H1 (cell line): ENCODE measurements around the gene ZNF3. TPM values are rescaled to one million over a fixed set of nuclear protein-coding genes. Genes with fewer than 3 reads are reported as not detected.
A peak's percentile ranks its signal among the peaks of the same experiment; 100 is the strongest.

Experiments used
- CTCF ChIA-PET: fragments of 300-600 bp; sonication (Branson Sonifier 250); formaldehyde crosslinking; loops from one replicate; lab custom pipeline; 2021; ENCODE audit not compliant: partially characterized antibody; lab: Charles Lee
- POLR2A ChIA-PET: fragments of 300-600 bp; sonication (Branson Sonifier 250); formaldehyde crosslinking; loops from one replicate; lab custom pipeline; 2021; ENCODE audit warnings: inconsistent platforms; ENCODE audit not compliant: partially characterized antibody; lab: Charles Lee
- DNase-seq, 2 experiments: peaks; one replicate each; pipeline versions ENCODE4 v3.0.0 to v3.0.0-alpha.2; 2010 to 2022; ENCODE audit warnings: low spot score in 2 of 2, low read depth in 1 of 2, mixed read lengths in 1 of 2
- FAIRE-seq: peaks from 2 replicates; lab custom pipeline; 2011; peaks lifted over from hg19 to GRCh38; lab: Jason Lieb, UNC
- H2AFZ ChIP-seq: 2 replicates; pipeline ENCODE4 v1.8.1; 2012; ENCODE audit warnings: low read length, inconsistent platforms
- H2AK5ac ChIP-seq: 2 replicates; pipeline ENCODE4 v1.6.1; 2013; ENCODE audit warnings: low read depth, low read length
- H2BK120ac ChIP-seq: replicated peaks from 2 replicates; pipeline ENCODE3; 2013; ENCODE audit warnings: low read depth, low read length, inconsistent platforms
- H2BK12ac ChIP-seq: 2 replicates; pipeline ENCODE4 v1.6.1; 2013; ENCODE audit warnings: low read depth, low read length
- H2BK15ac ChIP-seq: 2 replicates; pipeline ENCODE4 v1.6.1; 2013; ENCODE audit warnings: low read length
- H2BK20ac ChIP-seq: 2 replicates; pipeline ENCODE4 v1.6.1; 2013; ENCODE audit warnings: low read length
- H2BK5ac ChIP-seq: 2 replicates; pipeline ENCODE4 v1.6.1; 2013; ENCODE audit warnings: low read depth, low read length
- H3K14ac ChIP-seq: 2 replicates; pipeline ENCODE4 v1.6.1; 2013; ENCODE audit warnings: inconsistent platforms; ENCODE audit not compliant: insufficient read length
- H3K18ac ChIP-seq: 2 replicates; pipeline ENCODE4 v1.6.1; 2013; ENCODE audit warnings: low read length; ENCODE audit errors: extremely low read depth
- H3K23ac ChIP-seq: 2 replicates; pipeline ENCODE4 v1.6.1; 2013; ENCODE audit warnings: inconsistent platforms; ENCODE audit not compliant: insufficient read length
- H3K23me2 ChIP-seq: 2 replicates; pipeline ENCODE4 v1.6.1; 2013; ENCODE audit warnings: low read depth, low read length
- H3K27ac ChIP-seq: 2 replicates; pipeline ENCODE4 v1.6.1; 2011; ENCODE audit warnings: low read depth, low read length, inconsistent platforms
- H3K27me3 ChIP-seq, 4 experiments: replicated peaks in 1 of 4; 1 replicate in 1 of 4; 2 replicates in 3 of 4; pipeline versions ENCODE4 v1.6.1 to v1.8.1; 2011 to 2013; ENCODE audit warnings: low read length in 3 of 4, mild to moderate bottlenecking in 3 of 4, inconsistent platforms in 2 of 4, mixed read lengths in 2 of 4, moderate library complexity in 1 of 4; ENCODE audit not compliant: control insufficient read depth in 3 of 4, insufficient read depth in 3 of 4; ENCODE audit errors: extremely low read depth in 1 of 4
- H3K36me3 ChIP-seq, 4 experiments: 2 replicates each; pipeline versions ENCODE4 v1.6.1 to v1.8.1; 2011 to 2013; ENCODE audit warnings: mild to moderate bottlenecking in 4 of 4, low read length in 3 of 4, moderate library complexity in 2 of 4, control low read depth in 1 of 4, inconsistent platforms in 1 of 4; ENCODE audit not compliant: insufficient read depth in 4 of 4, control insufficient read depth in 2 of 4
- H3K4ac ChIP-seq: replicated peaks from 2 replicates; pipeline ENCODE3; 2013; ENCODE audit warnings: low read length, low read depth, mixed read lengths, inconsistent platforms; ENCODE audit not compliant: insufficient read length
- H3K4me1 ChIP-seq, 4 experiments: replicated peaks in 1 of 4; 1 replicate in 1 of 4; 2 replicates in 3 of 4; pipeline versions ENCODE4 v1.6.1 to v1.8.1; 2011 to 2013; ENCODE audit warnings: low read length in 3 of 4, inconsistent platforms in 2 of 4, mixed read lengths in 1 of 4; ENCODE audit not compliant: insufficient read depth in 4 of 4, control insufficient read depth in 3 of 4
- H3K4me2 ChIP-seq, 2 experiments: 2 replicates each; pipeline versions ENCODE4 v1.6.1 to v1.8.1; 2011 to 2013; ENCODE audit warnings: low read depth in 2 of 2, low read length in 2 of 2, control low read depth in 1 of 2, inconsistent platforms in 1 of 2, mild to moderate bottlenecking in 1 of 2; ENCODE audit not compliant: insufficient read depth in 1 of 2
- H3K4me3 ChIP-seq, 4 experiments: fragments of 200-600, 300-600 bp in 1 of 4; sonication (generic), shearing (Covaris generic), sonication (Bioruptor Twin) in 1 of 4; 2 replicates each; pipeline versions ENCODE4 v1.5.1 to v1.8.1; 2011 to 2016; ENCODE audit warnings: low read length in 4 of 4, low read depth in 3 of 4, control low read depth in 2 of 4, inconsistent platforms in 2 of 4, mild to moderate bottlenecking in 2 of 4, mixed read lengths in 1 of 4, moderate library complexity in 1 of 4; ENCODE audit not compliant: insufficient read depth in 2 of 4; ENCODE audit errors: extremely low read depth in 1 of 4
- H3K56ac ChIP-seq: replicated peaks from 2 replicates; pipeline ENCODE3; 2013; ENCODE audit warnings: low read depth, mild to moderate bottlenecking, mixed read lengths, low read length, inconsistent platforms; ENCODE audit not compliant: insufficient read length
- H3K79me1 ChIP-seq: 2 replicates; pipeline ENCODE4 v1.6.1; 2013; ENCODE audit warnings: low read depth, low read length, control low read depth
- H3K79me2 ChIP-seq, 2 experiments: 2 replicates each; pipeline versions ENCODE4 v1.6.1 to v1.8.1; 2012 to 2013; ENCODE audit warnings: low read length in 2 of 2, mild to moderate bottlenecking in 2 of 2, inconsistent platforms in 1 of 2; ENCODE audit not compliant: insufficient read depth in 2 of 2, control insufficient read depth in 1 of 2
- H3K9ac ChIP-seq, 4 experiments: replicated peaks in 1 of 4; 1 replicate in 1 of 4; 2 replicates in 3 of 4; pipeline versions ENCODE4 v1.6.1 to v1.8.1; 2011 to 2013; ENCODE audit warnings: low read depth in 3 of 4, low read length in 3 of 4, control low read depth in 2 of 4, mild to moderate bottlenecking in 2 of 4, moderate library complexity in 2 of 4, inconsistent platforms in 1 of 4; ENCODE audit errors: extremely low read depth in 1 of 4
- H3K9me3 ChIP-seq, 2 experiments: 2 replicates each; pipeline versions ENCODE4 v1.6.1 to v1.8.1; 2012 to 2013; ENCODE audit warnings: mild to moderate bottlenecking in 2 of 2, moderate library complexity in 2 of 2, control low read depth in 1 of 2, inconsistent platforms in 1 of 2, low read depth in 1 of 2, low read length in 1 of 2, mixed read lengths in 1 of 2; ENCODE audit not compliant: insufficient read depth in 2 of 2
- H4K20me1 ChIP-seq, 2 experiments: replicated peaks in 1 of 2; 2 replicates each; pipeline versions ENCODE3 to v1.8.1; 2011 to 2013; ENCODE audit warnings: inconsistent platforms in 2 of 2, low read length in 2 of 2, mild to moderate bottlenecking in 1 of 2; ENCODE audit not compliant: insufficient read depth in 2 of 2, control insufficient read depth in 1 of 2
- H4K5ac ChIP-seq: 2 replicates; pipeline ENCODE4 v1.6.1; 2013; ENCODE audit warnings: low read length, low read depth, mixed read lengths, inconsistent platforms; ENCODE audit not compliant: insufficient read length
- H4K8ac ChIP-seq: 2 replicates; pipeline ENCODE4 v1.8.0; 2013; ENCODE audit warnings: mild to moderate bottlenecking, moderate library complexity, low read length, inconsistent platforms; ENCODE audit not compliant: insufficient read depth; ENCODE audit errors: extremely low read depth
- H4K91ac ChIP-seq: replicated peaks from 2 replicates; pipeline ENCODE3; 2013; ENCODE audit warnings: low read length, mixed read lengths, inconsistent platforms; ENCODE audit not compliant: insufficient read length
- BCL11A ChIP-seq, 2 experiments: IDR thresholded peaks; one replicate each; pipeline ENCODE4 v1.6.1; 2011; ENCODE audit warnings: low read depth in 2 of 2, low read length in 2 of 2, mild to moderate bottlenecking in 2 of 2
- HDAC2 ChIP-seq, 2 experiments: fragments of 300-600 bp in 1 of 2; sonication (generic) in 1 of 2; IDR thresholded peaks; 2 replicates each; pipeline ENCODE4 v1.6.1; 2011 to 2012; ENCODE audit warnings: low read depth in 2 of 2, low read length in 2 of 2, mild to moderate bottlenecking in 2 of 2, moderate library complexity in 2 of 2, borderline replicate concordance in 1 of 2, inconsistent platforms in 1 of 2
- KDM5A ChIP-seq: fragments of 200-600 bp; IDR thresholded peaks from 2 replicates; pipeline ENCODE4 v1.7.1; 2012; ENCODE audit warnings: mild to moderate bottlenecking, low read length, inconsistent platforms, mixed read lengths
- RFX5 ChIP-seq: IDR thresholded peaks from 2 replicates; pipeline ENCODE4 v1.6.1; 2011; ENCODE audit warnings: low read depth, low read length, improper control_type of control experiment, borderline replicate concordance
- RXRA ChIP-seq: IDR thresholded peaks from 2 replicates; pipeline ENCODE4 v1.6.1; 2011; ENCODE audit warnings: low read depth, mild to moderate bottlenecking, low read length, moderate library complexity; ENCODE audit not compliant: insufficient read depth
- SIRT6 ChIP-seq: IDR thresholded peaks from one replicate; pipeline ENCODE4 v1.7.1; 2012; ENCODE audit warnings: low read length, inconsistent platforms
- SIX5 ChIP-seq: IDR thresholded peaks from 2 replicates; pipeline ENCODE4 v1.6.1; 2011; ENCODE audit warnings: mild to moderate bottlenecking, low read depth, low read length
- SP4 ChIP-seq: IDR thresholded peaks from 2 replicates; pipeline ENCODE4 v1.6.1; 2012; ENCODE audit warnings: low read length, inconsistent platforms
- YY1 ChIP-seq: IDR thresholded peaks from 2 replicates; pipeline ENCODE4 v1.6.1; 2011; ENCODE audit warnings: low read depth, mild to moderate bottlenecking, low read length
- WGBS, 2 experiments: shearing (Covaris generic) in 1 of 2; methylation state at CpG; one replicate each; pipeline versions ENCODE4 v1.1.6 to v1.1.7; 2013 to 2015; ENCODE audit warnings: low lambda C conversion rate in 2 of 2, mixed read lengths in 2 of 2, inconsistent platforms in 1 of 2, low coverage in 1 of 2, missing lambda C conversion rate in 1 of 2; ENCODE audit not compliant: insufficient replicate concordance in 2 of 2, insufficient coverage in 1 of 2, insufficient read length in 1 of 2; ENCODE audit errors: extremely low coverage in 1 of 2, missing lambda C conversion rate in 1 of 2; 5-methylcytosine and 5-hydroxymethylcytosine counted together
- polyA plus RNA-seq, 7 experiments: library from polyadenylated mRNA; depleted of rRNA in 3 of 7; stranded (reverse) in 5 of 7; unstranded in 2 of 7; fragments of >200 nt in 5 of 7; fragments of 200-250 nt in 2 of 7; gene quantifications; 1 replicate in 5 of 7; 2 replicates in 1 of 7; 4 replicates in 1 of 7; pipeline versions ENCODE4 v1.2.1 to v1.2.3, GENCODE V29; 2011 to 2013; ENCODE audit warnings: missing spikeins in 2 of 7, mixed read lengths in 2 of 7
- total RNA-seq: library from RNA; stranded (reverse); fragmentation: NEBNext Ultra II Directional; extraction: Animal tissue kit (Norgen Biotek cat#: 25700); gene quantifications from 2 replicates; pipeline ENCODE4 v1.2.1, GENCODE V29; 2021
- TF ChIP-seq, protein P1 (sequence below): IDR thresholded peaks from 2 replicates; pipeline ENCODE4 v1.6.1; 2012; ENCODE audit warnings: inconsistent platforms

The ZNF3 gene
- total and polyA plus RNA-seq, 2 of the 8 experiments (the other 6 are each of a cell fraction or from before 2014, with no cell fraction given): 26.9 to 49.1 TPM

DNA sequence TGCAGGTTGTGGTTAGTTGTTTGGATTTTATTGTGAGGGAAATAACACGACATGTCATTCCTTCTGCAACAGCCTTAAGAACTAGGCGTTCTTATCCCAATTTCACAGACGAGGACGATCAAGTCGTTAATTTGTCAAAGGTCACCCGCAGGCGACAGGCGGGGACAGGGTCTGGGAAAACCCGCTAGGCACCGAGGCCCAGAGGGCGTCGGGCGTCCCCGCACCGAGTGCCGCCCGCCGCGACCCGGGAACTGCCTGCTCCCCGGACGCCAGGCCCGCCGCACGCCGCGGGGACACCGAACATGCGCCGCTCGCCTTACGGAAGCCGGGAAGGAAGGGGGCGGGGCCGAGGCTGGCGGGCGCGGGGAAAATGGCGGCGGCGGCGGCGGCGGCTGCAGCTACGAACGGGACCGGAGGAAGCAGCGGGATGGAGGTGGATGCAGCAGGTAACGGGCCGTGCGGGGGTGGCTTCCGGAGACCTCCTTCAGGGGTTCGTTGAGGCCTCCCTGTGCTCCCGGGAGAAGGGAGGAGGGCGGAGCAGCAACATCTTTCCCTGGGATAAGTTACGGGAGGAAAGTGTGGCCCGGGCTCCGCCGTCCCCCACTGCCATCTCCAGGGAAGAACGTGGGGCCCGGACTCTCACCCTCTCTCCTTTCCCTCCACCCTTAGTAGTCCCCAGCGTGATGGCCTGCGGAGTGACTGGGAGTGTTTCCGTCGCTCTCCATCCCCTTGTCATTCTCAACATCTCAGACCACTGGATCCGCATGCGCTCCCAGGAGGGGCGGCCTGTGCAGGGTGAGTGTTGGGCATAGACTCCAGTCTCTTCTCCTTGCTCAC lies 7.3 kb upstream of the ZNF3 start, which contains the start of gene COPS6:
Gene COPS6, plus strand, starts transcription at position 349 of the 837 bp plus-strand sequence. Its CDS starts 22 bp downstream, at position 371.
- Histone ChIP-seq H4K8ac (peak within 1 kb of the TSS; percentile 95), H4K91ac (peak within 1 kb of the TSS; percentile 83), H3K79me2 (peaks cover 0 to 6% of the 10 kb centered on the region in 2 experiments; a peak in 1 of 4 replicates), H3K14ac (no peak within 1 kb of the TSS), H3K9ac (peak within 1 kb of the TSS; percentile 78 to 93 (median 88)), H3K36me3 (peaks cover 25 to 36% (median 32%) of the 10 kb centered on the region in 4 experiments), H2AK5ac (0 out of 2 replicates have a peak within 1 kb of the TSS, but pooled peaks have one; percentile 7), H2BK5ac (peak within 1 kb of the TSS; percentile 79; the same call in 1 of the 2 replicates), H3K23me2 (peaks cover 4% of the 10 kb centered on the region; the same call in 1 of the 2 replicates), H3K79me1 (peaks cover 5% of the 10 kb centered on the region), H3K27me3 (no peaks in the 10 kb centered on the region), H3K4ac (peak within 1 kb of the TSS; percentile 70), H2BK20ac (no peak within 1 kb of the TSS), H3K18ac (peak within 1 kb of the TSS; percentile 88), H2AFZ (peak within 1 kb of the TSS; percentile 73; the same call in 1 of the 2 replicates), H2BK120ac (peak within 1 kb of the TSS; percentile 4), H3K27ac (peak within 1 kb of the TSS; percentile 77), H3K9me3 (no peaks in the 10 kb centered on the region), H3K4me2 (peak within 1 kb of the TSS; percentile 66 to 70), H3K4me1 (no peaks in the 10 kb centered on the region; a peak in 1 of 7 replicates), H4K5ac (peak within 1 kb of the TSS; percentile 85), H3K56ac (peak within 1 kb of the TSS; percentile 89), H2BK12ac (peak within 1 kb of the TSS; percentile 69; the same call in 1 of the 2 replicates), H4K20me1 (peaks cover 12 to 15% of the 10 kb centered on the region in 2 experiments), H3K4me3 (peak within 1 kb of the TSS; percentile 78 to 98 (median 96)), H2BK15ac (0 out of 2 replicates have a peak within 1 kb of the TSS, but pooled peaks have one; percentile 67), H3K23ac (no peak within 1 kb of the TSS)
- FAIRE-seq (no peak), DNase-seq (peak in 1 of 2 experiments; percentile 93)
- WGBS, 2 experiments: 5% methylated on average over 27 of the region's 68 CpGs; no CpG with 5 or more reads in 1 of the 2 experiments
- POLR2A ChIA-PET: interaction anchor here (0.7 to 19.5 kb wide), 13 partner anchors 5 to 91 kb away, joined by 3 to 722 read pairs (median 4); partner anchors contain the start of genes AP4M1, MBLAC1, MCM7 and ZSCAN21
- CTCF ChIA-PET: interaction anchor here (0.7 to 2.4 kb wide), 3 partner anchors 41 to 46 kb away, joined by 3 to 5 read pairs (median 3); no protein-coding TSS in a partner anchor
- TF ChIP-seq KDM5A (peak; percentile 68; the same call in 1 of the 2 replicates), SP4 (peak; percentile 34; the same call in 1 of the 2 replicates), SIRT6 (no peak), BCL11A (IDR thresholded peaks at IDR 0.05; ENCODE audit: low read depth in 2 of 2, low read length in 2 of 2) (no peak), RXRA (no peak), RFX5 (no peak), YY1 (peak; percentile 94), SIX5 (no peak), HDAC2 (IDR thresholded peaks at IDR 0.05; ENCODE audit: borderline replicate concordance in 1 of 2, low read depth in 2 of 2, low read length in 2 of 2) (peak in 1 of 2 experiments; percentile 68; a peak in 1 of 4 replicates)
- TF ChIP-seq, protein P1, sequence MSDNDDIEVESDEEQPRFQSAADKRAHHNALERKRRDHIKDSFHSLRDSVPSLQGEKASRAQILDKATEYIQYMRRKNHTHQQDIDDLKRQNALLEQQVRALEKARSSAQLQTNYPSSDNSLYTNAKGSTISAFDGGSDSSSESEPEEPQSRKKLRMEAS: peak; percentile 94
